HG03575 (cell line): Measurements from ENCODE around the gene ADAM19.

ENCODE experiments used
- ATAC-seq: cut with Tn5 transposase; IDR thresholded peaks from one replicate; pipeline ENCODE4 v1.9.1; 2021; ENCODE audit not compliant: unreplicated experiment, insufficient number of reproducible peaks, low FRiP score; ENCODE audit errors: extremely low read depth

ADAM19 gene, protein sequence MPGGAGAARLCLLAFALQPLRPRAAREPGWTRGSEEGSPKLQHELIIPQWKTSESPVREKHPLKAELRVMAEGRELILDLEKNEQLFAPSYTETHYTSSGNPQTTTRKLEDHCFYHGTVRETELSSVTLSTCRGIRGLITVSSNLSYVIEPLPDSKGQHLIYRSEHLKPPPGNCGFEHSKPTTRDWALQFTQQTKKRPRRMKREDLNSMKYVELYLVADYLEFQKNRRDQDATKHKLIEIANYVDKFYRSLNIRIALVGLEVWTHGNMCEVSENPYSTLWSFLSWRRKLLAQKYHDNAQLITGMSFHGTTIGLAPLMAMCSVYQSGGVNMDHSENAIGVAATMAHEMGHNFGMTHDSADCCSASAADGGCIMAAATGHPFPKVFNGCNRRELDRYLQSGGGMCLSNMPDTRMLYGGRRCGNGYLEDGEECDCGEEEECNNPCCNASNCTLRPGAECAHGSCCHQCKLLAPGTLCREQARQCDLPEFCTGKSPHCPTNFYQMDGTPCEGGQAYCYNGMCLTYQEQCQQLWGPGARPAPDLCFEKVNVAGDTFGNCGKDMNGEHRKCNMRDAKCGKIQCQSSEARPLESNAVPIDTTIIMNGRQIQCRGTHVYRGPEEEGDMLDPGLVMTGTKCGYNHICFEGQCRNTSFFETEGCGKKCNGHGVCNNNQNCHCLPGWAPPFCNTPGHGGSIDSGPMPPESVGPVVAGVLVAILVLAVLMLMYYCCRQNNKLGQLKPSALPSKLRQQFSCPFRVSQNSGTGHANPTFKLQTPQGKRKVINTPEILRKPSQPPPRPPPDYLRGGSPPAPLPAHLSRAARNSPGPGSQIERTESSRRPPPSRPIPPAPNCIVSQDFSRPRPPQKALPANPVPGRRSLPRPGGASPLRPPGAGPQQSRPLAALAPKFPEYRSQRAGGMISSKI

DNA sequence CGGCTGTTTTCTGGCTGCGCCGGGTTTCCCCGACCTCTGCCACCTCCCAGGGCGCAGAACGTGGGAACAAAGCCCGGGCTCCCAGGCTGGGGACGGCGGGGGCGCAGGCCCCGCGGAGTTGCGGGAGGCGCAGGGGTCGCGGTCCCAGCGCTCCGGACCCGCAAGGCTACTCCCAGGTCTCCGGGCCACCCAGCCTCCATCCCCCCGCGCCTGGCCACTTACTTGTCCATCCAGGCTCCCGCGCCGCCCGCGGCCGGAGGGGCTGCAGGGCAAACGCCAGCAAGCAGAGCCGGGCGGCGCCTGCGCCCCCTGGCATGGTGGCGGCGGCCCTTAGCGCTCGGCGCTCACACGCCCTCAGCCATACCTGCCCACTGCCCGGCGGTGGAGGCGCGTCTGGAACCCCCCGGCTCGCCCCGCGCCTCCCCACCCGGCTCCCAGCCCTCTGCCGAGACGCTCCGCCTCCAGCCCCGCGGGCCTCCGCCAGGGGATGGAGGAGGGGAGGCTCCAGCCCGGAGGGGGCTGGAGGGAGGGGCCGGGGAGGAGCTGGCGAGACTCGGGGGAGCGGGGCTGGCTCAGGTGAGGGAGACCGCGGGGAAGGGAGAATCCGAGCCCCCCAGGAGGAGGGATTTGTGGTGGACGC, at the start of gene ADAM19:
ADAM19 (minus strand) TSS at position 395 of the 640 bp plus-strand sequence; CDS start at position 316, 79 bp downstream.
- ATAC-seq: no peak

DNA sequence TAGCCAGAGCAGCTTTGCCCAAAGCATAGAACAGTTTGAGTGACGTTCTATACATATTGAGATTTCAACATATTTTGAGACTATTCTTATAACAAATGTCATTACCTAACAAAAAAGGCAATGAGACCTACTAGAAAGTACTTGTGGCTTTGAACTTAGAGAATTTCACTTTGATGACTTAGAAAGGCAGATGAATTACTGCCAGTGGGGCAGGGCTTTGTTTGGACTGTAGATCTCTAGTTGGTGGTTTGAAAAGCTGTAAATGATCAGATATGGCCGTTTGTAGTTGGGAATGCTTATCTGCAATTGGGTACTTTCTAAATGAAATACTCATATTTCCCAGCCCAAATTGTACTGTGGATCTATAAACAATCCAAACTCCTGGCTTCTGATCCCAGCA, 48.6 kb upstream of the ADAM19 start:
- no peak for ATAC-seq

DNA sequence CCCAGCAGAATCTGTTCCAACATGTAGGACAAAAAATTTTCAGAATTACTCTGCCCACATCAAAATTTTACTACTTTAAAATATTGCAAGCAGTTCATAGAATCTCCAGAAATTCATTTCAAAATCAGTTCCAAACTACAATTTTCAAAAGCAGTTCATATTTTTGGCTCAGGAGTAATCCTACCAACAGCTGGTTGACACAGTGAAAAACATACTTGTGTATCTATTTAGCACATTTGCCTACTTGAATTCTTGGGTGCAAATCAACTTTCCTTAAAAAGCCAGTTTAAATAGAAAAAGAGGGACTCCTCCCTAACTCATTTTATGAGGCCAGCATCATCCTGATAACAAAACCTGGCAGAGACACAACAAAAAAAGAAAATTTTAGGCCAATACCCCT, 45.2 kb upstream of the ADAM19 start:
- no peak for ATAC-seq

DNA sequence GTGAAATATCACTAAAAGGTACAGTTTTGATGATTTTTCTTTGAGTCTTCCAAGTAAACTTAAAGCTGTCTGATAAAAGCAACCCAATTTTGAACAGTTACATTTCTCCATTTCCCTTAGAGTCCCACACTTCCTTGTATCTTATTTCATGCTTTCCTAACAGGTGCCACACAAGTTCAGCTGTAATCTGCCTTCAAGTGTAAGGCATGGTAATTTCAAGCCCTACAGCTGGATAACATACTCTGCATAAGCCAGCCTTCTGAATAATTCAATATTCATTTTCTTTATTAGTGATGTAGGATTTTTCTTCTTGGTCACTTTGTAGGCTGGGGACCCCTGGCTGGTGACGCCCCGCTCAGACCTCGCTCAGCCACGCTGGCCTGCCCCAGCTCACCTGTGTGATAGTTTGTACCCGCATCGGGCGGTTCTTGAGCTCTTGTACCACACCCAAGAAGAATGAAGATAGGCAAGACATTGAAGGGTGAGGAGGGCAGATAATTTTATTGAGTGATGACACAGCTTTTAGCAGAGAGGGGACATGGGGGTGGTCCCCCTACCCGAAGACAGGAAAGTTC, 42.7 kb upstream of the ADAM19 start:
- no peak for ATAC-seq

DNA sequence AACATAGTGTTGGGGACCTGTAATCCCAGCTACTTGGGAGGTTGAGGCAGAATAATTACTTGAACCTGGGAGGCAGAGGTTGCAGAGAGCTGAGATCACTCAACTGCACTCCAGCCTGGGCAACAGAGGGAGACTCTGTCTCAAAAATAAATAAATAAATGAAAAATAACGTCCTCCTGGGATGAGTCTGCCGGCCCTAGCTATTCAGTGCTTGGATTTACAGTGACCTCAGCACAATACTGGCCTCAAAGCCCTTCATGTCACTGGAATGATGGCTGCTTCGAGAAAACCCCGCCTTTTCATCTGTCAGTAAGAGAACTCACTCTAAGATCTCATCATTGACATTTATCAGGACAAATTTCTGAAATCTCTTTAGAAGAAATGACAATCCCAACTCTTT, 41.2 kb upstream of the ADAM19 start:
- ATAC-seq: no peak

DNA sequence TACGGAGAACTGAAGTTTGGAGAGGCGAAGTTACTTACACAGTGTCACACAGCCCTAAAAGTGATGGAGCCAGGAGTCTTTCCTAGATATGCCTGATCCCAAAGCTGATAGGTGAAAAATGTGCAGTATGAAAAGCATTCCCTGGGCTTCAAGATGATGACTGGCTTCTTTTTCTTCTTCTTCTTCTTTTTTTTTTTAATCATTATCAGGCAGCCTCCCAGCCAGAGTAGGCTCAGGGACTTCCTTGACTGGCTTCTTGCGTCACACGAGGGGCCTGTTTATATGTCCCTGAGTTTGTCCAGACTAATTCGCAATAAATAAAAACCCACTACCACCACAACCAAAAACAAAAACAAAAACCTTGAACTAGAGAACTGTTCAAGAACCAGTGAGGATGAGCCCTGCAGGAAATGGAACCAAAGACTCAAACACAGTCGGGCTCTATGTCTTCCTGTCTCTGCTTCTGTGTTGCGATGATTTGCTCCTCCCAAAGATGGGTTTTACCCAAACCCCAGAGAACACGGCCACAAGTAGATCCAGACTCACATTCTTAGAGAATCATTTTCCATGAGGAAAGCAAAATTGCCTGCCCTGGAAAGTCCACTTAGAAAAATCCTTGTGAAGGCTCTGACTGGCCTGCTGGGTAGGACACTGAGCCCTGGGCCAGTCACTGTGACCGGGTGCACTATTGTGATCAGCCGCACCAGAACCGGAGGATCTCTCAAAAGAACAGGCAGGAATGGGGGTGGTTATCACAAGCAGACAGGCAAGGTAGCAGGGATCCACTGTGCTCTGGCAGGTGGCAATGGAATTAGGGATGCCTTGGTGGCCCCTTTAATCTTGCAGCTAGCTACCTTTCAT, 38.0 kb upstream of the ADAM19 start:
- ATAC-seq: no peak

DNA sequence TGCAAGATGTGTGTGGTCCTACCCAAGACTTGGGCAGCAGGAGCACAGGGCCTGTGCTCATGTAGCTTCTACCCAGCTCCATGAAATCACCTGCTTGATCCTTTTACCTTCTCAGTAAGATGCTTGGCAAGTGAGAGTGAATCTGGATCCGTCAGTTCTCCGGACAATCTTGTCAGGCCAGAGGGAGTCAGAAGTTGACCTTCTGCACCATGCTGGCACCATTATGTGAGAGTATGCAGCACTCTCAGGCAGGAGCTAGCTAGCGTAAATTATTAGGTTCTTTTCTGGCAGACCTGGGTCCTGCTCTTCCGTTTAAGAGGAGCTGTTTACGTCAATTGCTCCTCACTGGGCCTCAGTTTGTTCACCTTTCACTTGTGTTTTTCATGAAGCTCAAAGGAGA, 37.0 kb upstream of the ADAM19 start:
- ATAC-seq: no peak

DNA sequence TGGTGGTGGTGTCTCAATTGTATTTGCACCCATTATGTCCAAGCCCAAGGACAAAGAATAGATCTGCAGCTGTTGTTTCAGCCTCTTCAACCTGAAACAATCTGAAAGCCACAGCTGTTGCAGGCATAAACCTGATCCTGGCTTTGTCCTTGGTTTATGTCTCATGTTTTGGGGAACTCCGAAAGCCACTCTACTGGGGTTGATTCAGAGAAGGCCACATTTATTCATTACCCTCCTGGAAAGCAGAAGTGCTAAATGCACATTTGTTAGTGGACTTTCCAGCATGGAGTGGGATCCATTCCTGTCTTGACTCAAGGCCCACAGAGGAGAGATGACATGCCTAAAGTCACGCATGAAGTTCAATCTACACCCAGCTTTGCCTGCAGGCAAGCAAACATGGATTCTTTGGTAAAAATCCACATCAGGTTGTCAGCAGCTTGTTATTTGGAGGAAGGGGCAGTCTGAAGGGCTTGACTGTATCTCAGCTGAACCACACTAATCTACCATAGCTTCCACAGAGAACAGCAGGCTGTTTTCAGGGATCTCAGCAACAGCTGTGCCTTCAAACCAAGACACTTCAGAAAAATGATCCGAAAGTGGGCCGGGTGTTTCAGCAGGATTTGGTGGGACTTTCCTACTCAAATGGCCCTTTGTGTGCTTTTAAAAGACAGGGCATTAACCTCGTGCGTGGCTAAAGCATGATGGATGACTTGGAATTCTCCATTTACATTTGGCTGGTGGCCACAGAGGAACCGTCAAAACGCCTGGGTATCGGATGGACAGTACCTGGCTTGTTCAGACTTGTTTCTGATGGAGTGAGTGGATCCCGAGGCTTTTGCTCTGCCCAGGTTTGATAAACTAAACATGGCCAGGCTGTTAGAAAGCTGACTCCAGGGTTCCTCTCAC, 36.2 kb upstream of the ADAM19 start:
- ATAC-seq: no peak

DNA sequence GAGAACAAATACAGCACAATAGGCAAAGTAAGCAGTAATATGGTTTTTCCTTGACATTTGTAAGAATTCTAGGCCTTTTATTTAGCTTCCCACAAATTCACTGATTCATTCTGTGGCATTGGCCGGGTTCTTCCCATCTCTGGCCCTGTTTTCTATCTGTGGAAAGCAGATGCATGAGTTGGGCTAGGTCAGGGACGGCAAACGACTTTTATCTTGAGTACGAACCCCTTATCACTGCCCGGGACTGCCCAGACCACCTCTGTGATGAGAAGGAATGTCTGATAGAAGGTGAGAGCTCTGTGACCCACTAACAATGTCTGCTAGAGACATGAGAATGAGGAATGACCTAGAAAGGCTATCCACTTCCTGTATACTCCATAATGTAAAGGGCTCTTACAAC, 35.4 kb upstream of the ADAM19 start:
- ATAC-seq: no peak

DNA sequence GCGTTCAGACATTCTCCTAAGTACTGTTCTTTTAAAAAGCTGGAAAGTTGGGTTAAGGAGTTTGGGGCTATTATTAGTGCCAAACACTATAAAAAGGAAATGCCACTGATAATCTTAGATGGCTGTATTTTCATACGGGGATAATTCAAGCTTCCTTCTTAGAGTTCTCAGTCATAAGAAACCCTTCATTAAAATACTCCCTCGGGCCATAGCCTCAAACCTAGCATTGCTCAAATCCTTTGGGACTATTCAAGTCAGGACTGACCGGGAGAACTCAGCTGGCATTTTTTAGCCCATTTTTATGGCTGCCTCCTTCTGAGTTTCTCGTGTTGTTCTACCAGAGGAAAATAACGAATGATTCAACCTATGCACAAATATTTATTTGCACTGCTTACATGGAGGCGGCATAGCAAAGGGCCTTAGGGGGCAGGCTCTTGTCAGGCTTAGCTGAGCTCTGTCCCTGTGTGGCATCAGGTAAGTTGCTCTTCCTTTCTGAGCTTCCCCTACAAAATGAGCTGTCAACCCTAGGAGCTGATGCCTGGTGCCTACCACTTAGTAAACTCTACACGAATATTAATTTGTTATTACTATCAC, 33.5 kb upstream of the ADAM19 start:
- no peak for ATAC-seq

DNA sequence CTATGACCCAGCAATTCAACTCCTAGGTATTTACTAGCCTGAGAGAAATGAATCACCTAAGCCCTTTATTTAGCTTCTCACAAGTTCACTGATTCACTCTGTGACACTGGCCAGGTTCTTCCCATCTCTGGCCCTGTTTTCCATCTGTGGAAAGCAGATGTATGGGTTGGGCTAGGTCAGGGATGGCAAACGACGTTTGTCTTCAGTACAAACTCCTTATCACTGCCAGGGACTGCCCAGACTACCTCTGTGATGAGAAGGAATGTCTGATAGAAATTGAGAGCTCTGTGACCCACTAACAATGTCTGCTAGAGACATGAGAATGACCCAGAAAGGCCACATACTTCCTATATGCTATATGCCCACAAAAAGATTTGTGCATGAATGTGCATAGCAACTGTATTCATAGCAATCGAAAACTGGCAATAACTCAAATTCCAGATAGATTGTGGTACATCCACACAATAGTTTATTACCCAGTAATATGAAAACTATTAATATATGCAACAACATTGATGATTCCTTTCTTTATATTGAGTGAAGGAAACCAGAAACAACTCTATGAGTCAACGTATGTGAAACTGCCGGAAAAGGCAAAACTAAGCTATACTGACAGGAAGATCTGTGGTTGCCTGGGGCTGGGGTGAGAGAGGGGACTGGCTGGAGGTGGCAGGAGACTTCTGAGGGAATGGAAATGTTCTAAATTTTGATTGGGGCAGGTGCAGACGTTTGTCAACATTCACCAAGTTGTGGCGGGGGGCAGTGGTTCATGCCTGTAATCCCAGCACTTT, 32.0 kb upstream of the ADAM19 start:
- ATAC-seq: no peak

DNA sequence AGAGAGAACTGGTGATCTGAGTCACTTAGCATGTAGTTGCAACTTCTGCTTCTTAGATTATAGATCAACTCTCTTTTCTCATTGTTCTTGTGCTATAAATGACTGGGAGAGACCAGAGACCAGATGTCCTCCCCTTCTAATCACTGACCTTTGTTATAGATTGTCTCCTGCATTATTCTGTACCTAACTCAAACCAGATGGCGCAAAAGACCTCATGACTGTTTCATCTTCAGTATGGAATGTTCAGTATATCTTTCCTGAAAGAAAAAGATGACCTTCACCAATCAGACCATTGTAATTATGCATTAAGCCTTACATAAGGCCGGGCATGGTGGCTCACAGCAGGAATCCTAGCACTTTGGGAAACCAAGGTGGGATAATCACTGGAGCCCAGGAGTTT, 30.5 kb upstream of the ADAM19 start:
- ATAC-seq: no peak

DNA sequence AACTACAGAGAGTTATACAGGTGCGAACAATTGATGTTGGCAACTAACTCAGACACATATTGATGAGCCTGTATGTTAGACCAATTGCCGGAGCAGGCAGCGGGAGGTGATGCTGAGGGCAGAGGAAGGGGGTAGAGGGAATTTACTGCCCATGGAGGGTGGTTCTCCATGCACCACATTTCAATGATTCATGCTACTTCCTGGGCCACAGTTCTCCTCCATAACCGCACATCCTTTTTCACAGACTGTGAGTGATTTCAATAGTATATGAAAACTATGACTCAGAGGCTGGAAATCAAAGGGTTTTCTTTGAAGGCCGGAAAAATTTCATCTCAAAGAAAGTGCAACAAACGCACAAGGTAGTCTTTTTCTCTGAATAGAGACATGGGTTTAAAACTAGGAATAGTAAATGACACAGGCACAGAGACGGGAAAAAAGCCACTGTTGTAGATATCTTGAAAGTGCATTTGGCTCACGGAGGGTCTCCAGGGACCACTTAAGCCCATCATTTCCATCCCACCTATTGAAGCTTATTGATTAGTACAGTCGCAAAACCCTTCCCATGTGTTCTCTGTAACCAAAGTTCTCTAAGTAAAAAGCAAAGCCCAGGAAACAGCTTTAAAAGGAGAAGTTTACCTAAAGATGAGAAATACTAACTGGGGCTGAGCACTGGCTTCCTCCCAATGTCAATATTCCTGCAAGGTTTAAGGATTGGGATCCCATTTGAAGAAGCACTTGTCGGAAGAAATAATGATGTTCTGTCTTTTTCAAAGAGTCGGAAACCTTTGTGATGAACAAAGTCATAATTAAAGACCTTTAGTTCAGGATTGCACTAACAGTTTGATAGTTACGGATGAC, 28.0 kb upstream of the ADAM19 start:
- no peak for ATAC-seq

DNA sequence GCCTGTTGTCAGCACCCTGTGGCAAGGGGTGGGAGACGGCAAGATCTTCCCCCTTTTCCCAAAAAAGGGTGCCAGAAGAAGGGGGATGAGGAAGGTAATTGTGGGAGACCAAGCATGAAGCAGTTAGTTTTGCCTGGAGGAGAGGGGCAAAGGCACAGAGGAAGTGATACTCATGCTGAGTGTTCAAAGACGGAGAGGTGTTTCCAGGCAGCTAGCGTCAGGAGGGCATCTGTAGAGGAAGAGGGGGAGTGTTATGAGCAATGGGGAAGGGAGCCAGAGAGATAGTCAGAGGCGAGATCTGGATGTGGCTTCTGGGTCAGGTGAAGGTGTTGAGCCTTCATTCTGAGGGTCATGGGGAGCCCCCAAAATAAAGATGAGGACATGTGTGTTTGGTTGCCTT, 26.9 kb upstream of the ADAM19 start:
- no peak for ATAC-seq

DNA sequence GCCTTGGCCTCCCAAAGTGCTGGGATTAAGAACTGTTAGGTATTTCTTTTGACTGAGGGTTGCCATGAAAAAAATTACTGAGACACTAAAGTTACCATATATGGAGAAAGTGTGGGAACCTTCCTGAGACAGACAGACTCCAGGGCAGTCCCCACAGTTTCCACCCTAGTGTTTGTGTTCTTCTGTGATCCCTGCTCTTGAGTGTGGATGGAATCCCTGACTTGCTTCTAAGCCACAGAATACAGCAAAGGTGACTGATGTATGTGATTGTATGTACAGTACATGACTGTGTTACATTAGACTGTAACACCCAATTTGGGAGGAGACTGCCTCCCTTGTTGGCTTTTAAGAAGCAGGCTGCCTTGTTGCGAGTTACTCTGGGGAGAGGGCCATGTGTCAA, 24.7 kb upstream of the ADAM19 start:
- ATAC-seq: no peak

DNA sequence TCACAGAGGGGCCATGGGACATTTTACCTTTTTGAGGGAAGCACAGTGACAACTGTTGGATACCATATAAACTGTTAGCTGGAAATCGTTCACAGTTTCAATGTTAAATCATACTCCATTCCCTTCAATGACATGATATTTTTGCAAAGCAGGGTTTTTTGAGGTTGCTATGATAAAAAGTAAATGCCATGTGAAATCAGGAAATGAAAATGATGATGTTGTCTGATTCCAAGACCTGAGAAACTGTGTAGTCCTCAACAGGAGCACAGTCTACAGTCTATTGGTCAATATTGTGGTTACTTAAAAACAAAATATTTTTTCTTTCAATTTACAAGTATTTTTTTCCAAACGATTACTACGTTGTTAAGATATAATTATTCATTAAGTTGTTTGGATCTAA, 24.0 kb upstream of the ADAM19 start:
- no peak for ATAC-seq
